Tongue (tissue), 2 donors: ENCODE results near the gene NEURL1. TPM values are rescaled to one million over a fixed set of nuclear protein-coding genes. Genes with fewer than 3 reads are reported as not detected.
"Not testable (repeated sequence)": the region's sequence is repeated elsewhere in the genome, so short reads cannot be mapped to it uniquely, and the experiment has no call there.

Source experiments
- DNase-seq: peaks from one replicate; pipeline ENCODE4 v3.0.0-alpha.2; 2015
- total RNA-seq: library from RNA; depleted of rRNA; stranded (reverse); fragments of >200 nt; gene quantifications from one replicate; pipeline ENCODE4 v1.2.3, GENCODE V29; 2014

Gene NEURL1
- total RNA-seq, 1 donor from 2014 or later = 46.2 TPM

DNA sequence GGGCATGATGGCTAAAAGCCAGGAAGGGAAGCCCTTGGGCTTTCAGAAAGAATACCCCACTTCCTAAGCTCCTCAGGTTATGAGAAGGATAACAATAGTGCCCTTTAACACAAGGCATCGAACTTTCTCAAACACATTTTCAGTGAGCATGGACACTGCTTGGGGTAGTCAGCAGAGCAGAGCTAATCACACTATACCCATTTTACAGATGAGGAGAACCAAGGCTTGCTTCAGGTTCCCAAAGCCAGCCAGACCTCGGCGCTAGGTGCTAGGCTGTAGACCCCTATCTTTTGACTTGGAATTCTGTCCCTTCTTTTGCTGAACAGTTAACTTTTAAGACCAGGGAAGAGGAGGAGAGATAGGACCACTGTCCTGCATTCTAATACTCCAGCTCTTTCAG lies 1.8 kb downstream of the NEURL1 start:
- no peak for DNase-seq

- no peak for DNase-seq
Measured at GRCh38 chr10:103497161-103497915, 3.8 kb downstream of the NEURL1 start.

- DNase-seq = peak; percentile 72
Measured at GRCh38 chr10:103498936-103499638, 5.6 kb downstream of the NEURL1 start.

GRCh38 chr10:103499881-103500280 lies 6.4 kb downstream of the NEURL1 start:
- no peak for DNase-seq

DNA sequence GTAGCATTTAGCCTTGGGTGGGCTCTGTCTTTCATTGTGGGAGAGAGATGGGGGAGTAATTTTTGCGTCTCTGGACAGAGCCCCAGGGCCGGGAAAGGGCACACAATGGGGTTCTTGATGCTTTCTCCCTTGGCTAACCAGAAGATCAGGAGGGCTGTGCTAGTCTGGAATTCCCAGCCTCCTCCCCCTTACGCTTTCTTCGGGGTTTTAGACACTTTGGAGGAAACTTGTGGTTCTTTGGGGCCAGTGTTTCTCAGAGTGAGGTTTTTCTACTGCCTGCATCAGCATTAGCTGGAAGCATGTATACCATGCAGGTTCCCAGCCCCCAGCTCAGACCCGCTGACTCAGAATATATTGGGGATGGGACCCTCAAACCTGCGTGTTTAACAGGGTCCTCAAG lies 7.0 kb downstream of the NEURL1 start:
- no peak for DNase-seq

DNA sequence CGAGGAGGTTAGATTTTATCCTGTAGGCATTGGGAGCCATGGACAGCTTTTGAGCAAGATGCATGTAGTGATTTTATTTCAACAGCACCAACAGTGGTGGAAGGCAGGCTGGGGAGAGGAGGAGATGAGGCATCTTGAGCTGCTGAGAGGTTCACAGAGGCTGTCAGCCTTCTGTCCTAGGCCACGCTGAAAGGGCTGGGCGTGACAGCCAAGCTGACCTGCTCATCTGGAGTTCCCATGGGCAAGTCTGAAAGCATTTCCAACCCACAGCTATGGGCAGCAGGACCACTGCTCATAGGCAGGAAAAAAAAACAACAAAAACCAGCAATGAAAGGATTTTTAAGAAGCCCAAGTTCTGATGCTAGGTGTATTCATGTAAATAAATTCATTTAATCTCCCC lies 7.7 kb downstream of the NEURL1 start:
- DNase-seq = no peak

DNA sequence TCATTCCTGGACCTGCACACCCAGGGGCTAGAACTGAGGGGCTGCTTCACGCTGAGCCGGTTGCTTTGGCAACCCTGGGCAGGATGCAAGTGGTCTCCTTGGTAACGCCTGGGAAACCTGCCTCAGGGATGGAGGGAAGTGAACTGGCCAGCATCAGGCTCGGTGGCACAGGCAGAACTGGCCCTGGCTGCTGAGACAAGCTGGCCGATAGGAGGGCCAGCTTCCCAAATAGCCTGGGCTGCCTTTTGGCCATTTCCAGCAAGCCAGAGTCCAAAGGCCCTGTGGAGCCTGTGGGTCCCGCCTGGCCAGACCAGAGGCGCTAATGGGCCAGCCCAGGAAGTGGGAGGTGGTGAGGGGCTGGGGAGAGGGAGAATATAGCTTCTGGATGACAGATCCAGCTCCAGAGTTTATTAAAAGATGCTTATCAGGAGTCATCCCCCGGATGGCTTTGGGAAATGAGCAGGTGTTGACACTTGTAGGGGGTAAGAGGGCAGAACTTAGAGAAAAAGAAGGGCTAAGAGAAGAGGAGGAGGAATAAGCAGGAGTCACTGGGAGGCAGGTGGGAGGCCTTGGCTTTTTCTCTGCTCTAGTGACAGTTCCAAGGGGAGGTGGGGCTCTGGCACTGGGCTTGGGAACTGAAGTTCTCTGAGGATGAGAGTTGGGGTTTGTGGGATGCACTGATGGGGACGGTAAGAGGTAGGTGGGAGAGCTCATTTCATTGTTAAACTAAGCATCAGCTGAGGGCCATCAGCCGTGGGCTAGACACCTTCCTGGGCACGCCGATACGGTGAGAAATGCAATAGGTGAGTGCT lies 9.6 kb downstream of the NEURL1 start:
- no peak for DNase-seq

- DNase-seq = not testable (repeated sequence)
Measured at GRCh38 chr10:103503777-103504176, 10.3 kb downstream of the NEURL1 start.

DNA sequence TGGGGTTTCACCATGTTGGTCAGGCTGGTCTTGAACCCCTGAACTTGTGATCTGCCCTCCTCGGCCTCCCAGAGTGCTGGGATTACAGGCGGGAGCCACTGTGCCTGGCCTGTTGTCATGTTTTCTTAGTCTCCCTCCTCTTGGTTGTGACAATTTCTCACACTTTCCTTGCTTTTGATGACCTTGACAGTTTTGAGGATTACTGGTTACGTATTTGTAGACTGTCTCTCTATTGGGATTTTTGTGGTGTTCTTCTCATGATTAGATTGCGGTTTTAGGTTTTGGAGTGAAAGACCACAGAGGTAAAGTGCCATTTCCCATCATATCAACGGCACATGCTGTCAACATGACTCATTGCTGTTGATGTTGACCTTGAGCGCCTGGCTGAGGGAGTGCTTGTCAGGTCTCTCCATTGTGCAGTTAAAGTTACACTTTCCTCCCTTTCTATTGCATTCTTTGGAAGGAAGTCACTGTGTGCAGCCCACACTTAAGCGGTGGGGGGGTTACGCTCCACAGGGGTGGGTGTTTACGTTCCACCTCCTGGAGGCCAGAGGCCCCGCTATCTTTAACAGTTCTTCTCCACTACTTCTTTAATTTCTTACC lies 10.8 kb downstream of the NEURL1 start:
- no peak for DNase-seq

DNA sequence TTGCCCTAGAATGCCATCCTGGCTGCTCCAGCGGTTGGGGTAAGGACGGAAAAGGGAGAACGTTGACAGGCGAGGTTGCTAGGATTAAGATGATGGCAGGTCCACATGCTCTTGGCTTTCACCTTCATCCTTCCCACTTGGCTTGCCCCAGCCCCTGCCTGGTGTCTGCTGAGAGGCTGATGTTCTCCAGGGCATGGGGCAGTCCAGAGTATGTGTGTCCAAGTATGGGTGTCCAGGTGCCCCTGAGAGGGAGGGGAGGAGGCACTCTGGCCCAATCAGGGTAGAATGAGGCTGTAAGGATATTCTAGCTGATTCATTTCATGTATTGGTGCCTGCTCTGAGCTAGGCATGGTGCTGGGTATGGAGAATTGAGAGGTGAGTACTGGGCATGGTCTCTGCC lies 12.6 kb downstream of the NEURL1 start:
- DNase-seq = no peak

DNA sequence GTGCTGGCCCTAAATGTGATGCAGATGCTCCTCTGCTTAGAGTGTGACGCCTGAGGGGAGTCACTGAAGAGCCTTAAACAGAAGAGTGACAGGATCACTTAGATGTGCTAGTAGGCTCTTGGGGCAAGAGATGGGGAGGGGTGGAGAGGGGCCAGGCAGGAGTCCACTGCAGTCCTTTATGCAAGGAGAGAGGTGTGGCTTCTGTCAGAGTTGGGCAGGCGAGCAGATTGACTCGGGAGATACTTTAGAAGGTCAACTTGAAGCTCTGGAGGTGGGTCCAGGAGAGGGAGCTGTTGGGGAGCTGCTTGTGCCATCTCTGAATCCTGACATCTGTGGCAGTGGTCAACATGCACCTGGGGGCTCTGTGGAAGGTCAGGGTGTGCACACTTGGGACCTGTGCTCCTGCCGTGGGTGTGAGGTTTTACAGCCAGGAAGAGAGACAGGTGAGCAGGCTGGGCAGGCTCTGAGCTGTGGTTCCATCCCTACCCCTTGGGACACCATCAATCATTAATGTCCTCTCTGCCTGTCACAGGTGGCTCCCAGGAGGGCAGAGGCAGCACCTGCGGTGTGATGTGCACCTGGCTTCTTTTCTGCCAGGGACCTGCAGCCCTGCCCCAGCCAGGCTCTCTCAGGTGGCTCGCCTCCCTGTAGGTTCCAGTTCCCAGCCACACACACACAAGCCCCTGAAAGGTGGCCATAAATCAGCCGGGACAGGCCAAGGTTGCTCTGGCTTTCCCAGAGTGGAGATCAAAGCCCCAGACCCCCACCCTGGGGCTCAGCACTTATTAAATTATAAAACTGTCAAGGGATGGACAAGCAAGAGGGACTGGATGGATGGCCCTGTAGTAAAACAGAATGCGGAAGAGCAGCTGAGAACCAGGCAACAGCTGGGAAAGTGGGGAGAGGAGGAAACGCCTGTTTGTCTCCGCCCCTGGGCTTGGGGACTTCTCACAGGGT lies 14.0 kb downstream of the NEURL1 start:
- peak; percentile 52 for DNase-seq

DNA sequence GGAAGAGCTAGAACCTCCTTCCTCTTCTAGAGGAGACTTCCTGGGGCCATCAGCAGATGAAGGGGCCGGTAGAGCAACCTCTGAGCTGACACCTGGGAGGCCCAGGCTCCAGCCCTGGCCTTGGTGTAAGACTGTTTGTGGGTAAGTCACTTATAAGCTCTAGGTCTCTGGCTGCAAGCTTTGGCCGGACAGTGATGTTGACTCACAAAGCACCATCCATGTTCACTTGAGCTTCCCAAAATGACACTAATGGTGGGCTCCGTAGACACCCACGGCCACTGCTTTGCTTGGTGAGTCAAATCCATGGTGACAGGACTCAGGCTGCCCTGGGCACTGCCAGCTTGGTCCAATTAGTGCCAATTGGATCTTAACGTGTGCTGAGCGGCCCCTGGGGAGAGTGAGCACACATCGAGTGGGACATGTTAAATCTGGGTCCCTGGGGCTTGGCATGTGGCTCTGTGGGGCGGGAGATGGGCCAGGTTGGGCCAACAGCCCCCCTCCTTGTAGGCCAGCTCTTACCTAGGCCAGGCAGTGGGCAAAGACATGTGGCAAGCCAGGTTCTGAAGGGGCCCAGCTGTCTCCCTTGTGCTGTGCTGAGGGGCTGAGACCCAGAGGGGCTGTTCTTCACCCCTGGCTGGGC lies 16.7 kb downstream of the NEURL1 start:
- DNase-seq = no peak

DNA sequence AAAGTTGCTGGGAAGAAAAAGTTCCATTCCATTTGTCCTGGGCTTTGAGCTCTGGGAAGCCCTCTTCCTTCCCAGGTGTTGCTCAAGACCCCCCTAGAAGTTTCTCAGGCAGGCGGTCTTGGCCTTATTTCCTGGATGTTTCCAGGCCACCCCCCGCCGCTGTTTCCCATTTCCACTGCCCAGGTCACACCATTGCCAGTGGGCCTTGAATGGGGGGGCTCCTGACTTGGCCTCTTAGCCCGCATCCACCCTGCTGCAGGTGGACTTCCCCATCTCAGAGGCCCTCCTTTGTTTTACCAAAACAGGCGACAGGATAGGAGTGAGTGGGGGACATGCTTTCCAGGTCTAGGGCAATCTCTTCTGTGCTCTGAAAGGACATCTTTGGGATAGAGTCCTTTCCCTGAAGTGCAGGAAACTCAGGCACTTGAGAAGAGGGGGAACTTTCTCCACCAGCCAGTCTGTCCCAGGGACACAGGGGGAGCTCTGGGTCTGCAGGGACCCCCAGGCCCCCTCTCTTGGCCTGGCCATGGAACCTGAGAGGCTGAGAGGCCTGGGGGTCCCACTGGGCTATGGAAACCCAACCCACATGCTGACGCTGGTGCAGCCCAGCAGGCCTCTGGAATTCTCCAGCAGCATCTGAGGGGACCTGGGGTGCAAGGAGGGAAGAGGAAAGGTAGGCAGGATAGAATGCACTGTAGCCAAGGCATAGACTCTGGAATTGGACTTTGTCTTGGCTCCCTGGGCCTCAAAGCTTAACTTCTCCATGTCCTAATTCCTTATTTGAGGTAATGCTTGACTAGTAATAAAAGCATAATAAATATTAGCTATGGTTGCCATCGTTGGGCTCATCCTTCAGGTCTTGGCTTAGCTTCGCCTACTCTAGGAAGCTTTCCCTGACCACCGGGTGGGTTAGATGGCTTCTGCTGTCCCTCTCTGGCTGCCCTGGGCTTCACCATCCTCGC lies 17.6 kb downstream of the NEURL1 start:
- DNase-seq = no peak

- no peak for DNase-seq
Measured at GRCh38 chr10:103512166-103512565, 18.7 kb downstream of the NEURL1 start.

DNA sequence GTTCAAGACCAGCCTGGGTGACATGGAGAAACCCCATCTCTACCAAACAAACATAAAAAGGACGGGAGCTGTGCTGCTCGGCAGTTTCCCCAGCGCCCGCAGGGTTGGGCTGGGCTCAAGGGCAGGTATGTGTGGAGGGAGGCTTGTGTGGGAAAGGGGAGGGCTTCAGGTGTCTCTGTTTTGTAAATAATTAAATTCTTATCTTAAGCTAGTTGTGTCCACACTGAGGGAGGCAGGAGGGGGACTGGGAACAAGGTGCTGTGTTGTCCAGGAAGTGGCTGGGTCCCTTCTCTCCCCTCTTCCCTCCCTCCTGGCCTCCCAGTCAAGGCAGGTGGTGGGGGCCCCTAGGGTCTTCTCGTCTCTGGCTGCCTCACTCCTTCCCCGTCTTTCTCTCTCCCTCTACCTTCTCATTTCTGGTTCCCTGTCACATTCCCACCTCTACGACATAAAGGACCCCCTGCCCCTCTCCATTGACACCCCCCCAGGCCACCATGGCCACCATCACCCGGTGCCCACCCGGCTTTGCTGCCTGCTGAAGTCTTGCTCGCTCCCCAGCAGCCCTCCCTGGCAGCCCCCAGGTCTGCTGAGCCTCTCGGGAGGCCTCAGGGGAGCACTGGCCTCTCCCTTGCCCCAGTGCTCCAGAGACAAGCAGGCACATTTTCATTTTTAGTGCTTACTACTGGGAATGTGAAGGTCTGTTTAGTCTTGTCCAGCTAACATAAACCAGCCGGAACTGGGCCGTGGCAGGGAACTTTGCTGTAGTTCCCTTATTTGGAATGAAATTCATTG lies 19.3 kb downstream of the NEURL1 start:
- DNase-seq = no peak

GRCh38 chr10:103513380-103514060 lies 20.0 kb downstream of the NEURL1 start:
- DNase-seq = no peak

DNA sequence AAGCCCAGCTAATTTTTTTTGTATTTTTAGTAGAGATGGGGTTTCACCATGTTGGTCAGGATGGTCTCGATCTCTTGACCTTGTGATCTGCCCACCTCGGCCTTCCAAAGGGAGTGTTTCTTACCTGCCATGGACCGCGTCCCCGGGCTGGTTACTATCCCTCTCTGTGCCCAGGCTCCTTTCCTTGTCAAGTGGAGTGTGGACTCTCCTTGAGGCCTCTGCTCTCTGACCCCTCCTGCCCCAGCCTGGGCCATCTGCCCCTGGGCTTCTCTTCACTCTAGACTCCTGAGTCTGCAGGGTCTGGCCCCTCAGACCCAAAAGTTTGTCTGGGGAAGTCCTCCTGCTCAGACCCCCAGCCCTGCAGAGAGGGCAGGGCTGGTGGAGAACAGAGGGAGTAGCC lies 20.7 kb downstream of the NEURL1 start:
- DNase-seq = no peak
